HL-60 (cell line): Measurements from ENCODE around the gene DNAJA4.

Experiments
- DNase-seq, 2 experiments: peaks; one replicate each; pipeline ENCODE4 v3.0.0-alpha.2; 2010 to 2020; ENCODE audit warnings: low read depth in 1 of 2, low spot score in 1 of 2
- H3K27ac ChIP-seq: fragments of 250-450 bp; sonication (Bioruptor Pico); replicated peaks from 2 replicates; pipeline ENCODE4 v1.5.1; 2020; ENCODE audit warnings: mild to moderate bottlenecking, moderate library complexity
- H3K27me3 ChIP-seq: fragments of 250-450 bp; sonication (Bioruptor Pico); 2 replicates; pipeline ENCODE4 v1.5.1; 2021; ENCODE audit warnings: mild to moderate bottlenecking, moderate library complexity; ENCODE audit not compliant: insufficient read depth, poor library complexity, severe bottlenecking
- H3K4me3 ChIP-seq: replicated peaks from 2 replicates; pipeline ENCODE4 v1.5.1; 2011; ENCODE audit warnings: mild to moderate bottlenecking, control low read depth, low read length; ENCODE audit not compliant: insufficient read depth
- GABPA ChIP-seq: IDR thresholded peaks from 2 replicates; pipeline ENCODE4 v1.6.1; 2012; ENCODE audit warnings: low read depth
- POLR2AphosphoS5 ChIP-seq: IDR thresholded peaks from 2 replicates; pipeline ENCODE4 v1.6.1; 2012; ENCODE audit warnings: low read depth
- SPI1 ChIP-seq: IDR thresholded peaks from 2 replicates; pipeline ENCODE4 v1.6.1; 2012; ENCODE audit warnings: low read depth, mild to moderate bottlenecking, borderline replicate concordance
- TF ChIP-seq, protein P1 (sequence below): IDR thresholded peaks from one replicate; pipeline ENCODE4 v1.5.1; 2011; ENCODE audit warnings: low read length, control low read depth, inconsistent platforms; ENCODE audit not compliant: insufficient read depth
- TF ChIP-seq, protein P2 (sequence below): IDR thresholded peaks from 2 replicates; pipeline ENCODE4 v1.6.1; 2012; ENCODE audit warnings: low read depth; ENCODE audit not compliant: insufficient replicate concordance

Gene DNAJA4

DNA sequence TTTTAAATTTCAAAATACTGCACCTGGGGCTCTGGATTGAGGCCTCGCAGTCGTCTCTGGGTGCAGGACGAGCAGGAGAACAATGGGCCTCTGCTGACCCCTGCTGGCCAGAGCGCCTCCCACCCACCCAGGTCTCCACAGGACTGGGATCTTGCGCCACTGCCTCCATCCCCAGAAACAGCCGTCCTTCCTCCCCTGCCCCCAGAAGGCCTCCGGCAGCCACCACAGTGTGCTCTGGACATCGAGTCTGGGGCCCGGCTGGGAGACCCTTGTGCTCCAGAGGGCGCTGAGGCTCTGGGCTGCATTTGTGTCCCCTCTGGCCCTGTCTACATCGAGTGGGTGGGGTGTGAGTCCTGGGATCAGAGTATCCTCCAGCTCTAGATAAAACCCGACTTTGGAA is 23.3 kb upstream of the DNAJA4 start:
- Histone ChIP-seq H3K27ac (no peak overlapping the region), H3K4me3 (no peak overlapping the region), H3K27me3 (no peaks in the 10 kb centered on the region)
- TF ChIP-seq SPI1 = no peak
- TF ChIP-seq, protein P1, sequence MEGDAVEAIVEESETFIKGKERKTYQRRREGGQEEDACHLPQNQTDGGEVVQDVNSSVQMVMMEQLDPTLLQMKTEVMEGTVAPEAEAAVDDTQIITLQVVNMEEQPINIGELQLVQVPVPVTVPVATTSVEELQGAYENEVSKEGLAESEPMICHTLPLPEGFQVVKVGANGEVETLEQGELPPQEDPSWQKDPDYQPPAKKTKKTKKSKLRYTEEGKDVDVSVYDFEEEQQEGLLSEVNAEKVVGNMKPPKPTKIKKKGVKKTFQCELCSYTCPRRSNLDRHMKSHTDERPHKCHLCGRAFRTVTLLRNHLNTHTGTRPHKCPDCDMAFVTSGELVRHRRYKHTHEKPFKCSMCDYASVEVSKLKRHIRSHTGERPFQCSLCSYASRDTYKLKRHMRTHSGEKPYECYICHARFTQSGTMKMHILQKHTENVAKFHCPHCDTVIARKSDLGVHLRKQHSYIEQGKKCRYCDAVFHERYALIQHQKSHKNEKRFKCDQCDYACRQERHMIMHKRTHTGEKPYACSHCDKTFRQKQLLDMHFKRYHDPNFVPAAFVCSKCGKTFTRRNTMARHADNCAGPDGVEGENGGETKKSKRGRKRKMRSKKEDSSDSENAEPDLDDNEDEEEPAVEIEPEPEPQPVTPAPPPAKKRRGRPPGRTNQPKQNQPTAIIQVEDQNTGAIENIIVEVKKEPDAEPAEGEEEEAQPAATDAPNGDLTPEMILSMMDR = peak; percentile 77
- DNase-seq = peak; percentile 54 to 86

DNA sequence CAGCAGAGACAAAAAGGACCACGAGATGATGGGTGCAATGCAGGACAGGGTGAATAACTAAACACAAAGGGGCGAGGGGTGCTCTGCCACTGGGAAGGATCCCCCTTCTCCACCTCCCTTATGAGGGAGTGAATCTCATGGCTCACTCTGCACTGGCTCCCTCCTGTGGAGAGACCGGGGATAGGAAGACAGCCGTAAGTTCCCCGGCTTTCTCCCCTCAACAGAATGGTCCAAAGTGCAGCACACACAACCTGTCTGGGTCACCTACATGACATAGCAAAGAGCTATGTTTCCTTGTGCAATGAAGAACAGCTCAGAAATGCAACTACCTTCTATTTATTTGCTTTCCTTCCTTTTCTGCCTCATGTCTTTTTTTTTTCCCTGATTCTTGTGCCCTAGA is 22.2 kb upstream of the DNAJA4 start:
- Histone ChIP-seq H3K27me3 (no peaks in the 10 kb centered on the region), H3K4me3 (no peak overlapping the region), H3K27ac (no peak overlapping the region)
- DNase-seq = peak in 1 of 2 experiments; percentile 17
- TF ChIP-seq, protein P2, sequence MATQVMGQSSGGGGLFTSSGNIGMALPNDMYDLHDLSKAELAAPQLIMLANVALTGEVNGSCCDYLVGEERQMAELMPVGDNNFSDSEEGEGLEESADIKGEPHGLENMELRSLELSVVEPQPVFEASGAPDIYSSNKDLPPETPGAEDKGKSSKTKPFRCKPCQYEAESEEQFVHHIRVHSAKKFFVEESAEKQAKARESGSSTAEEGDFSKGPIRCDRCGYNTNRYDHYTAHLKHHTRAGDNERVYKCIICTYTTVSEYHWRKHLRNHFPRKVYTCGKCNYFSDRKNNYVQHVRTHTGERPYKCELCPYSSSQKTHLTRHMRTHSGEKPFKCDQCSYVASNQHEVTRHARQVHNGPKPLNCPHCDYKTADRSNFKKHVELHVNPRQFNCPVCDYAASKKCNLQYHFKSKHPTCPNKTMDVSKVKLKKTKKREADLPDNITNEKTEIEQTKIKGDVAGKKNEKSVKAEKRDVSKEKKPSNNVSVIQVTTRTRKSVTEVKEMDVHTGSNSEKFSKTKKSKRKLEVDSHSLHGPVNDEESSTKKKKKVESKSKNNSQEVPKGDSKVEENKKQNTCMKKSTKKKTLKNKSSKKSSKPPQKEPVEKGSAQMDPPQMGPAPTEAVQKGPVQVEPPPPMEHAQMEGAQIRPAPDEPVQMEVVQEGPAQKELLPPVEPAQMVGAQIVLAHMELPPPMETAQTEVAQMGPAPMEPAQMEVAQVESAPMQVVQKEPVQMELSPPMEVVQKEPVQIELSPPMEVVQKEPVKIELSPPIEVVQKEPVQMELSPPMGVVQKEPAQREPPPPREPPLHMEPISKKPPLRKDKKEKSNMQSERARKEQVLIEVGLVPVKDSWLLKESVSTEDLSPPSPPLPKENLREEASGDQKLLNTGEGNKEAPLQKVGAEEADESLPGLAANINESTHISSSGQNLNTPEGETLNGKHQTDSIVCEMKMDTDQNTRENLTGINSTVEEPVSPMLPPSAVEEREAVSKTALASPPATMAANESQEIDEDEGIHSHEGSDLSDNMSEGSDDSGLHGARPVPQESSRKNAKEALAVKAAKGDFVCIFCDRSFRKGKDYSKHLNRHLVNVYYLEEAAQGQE = no peak
- TF ChIP-seq, protein P1 = peak; percentile 48

DNA sequence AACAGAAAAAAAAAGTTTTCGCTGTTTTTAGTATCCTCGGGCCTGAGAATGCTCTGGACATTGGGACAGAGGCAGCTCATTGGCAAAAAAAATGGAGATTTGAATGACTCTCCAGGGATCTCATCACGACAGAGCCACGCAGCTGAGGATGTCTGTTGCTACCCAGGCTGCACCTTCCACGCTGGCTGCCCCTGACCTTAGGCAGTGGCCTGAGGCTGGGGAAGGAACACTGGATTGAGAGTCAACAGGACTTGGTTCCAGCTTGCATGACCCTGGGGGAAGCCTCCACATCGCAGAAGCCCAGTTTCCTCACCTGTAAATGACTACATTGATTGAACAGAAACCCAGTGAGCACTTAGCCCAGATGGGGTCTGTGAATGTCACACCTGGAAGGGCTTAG is 21.3 kb upstream of the DNAJA4 start:
- Histone ChIP-seq H3K27ac (no peak overlapping the region), H3K27me3 (no peaks in the 10 kb centered on the region), H3K4me3 (no peak overlapping the region)
- TF ChIP-seq, protein P1 = no peak
- TF ChIP-seq, protein P2 = no peak
- TF ChIP-seq GABPA = no peak
- TF ChIP-seq POLR2AphosphoS5 = no peak
- TF ChIP-seq SPI1 = no peak
- no peak for DNase-seq

DNA sequence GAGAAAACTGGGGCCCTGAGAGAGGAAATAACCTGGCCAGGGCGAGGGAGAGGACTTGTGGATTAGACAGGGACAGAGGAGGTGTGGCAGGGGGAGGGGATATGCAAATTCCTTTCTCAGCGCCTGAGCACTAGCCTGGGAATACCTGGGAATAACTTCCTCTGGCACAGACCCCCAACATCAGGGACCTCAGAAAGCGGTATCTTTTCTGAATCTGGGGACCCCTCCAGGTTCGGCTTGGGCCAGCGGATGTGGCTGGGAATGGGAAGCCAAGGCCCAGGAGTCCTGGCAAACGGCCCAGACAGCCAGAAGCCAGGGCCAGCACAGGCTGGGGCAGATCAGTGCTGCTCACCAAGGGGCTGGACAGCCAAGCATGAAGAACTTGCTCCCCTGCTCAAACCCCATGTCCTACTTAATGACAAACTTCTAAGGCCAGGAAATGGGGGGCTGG is 20.8 kb upstream of the DNAJA4 start:
- Histone ChIP-seq H3K27ac (no peak overlapping the region), H3K27me3 (no peaks in the 10 kb centered on the region), H3K4me3 (no peak overlapping the region)
- no peak for TF ChIP-seq POLR2AphosphoS5
- TF ChIP-seq, protein P1 = no peak
- TF ChIP-seq GABPA = no peak
- TF ChIP-seq SPI1 = no peak
- TF ChIP-seq, protein P2 = no peak
- DNase-seq = no peak
